ENCODE results near the gene KCNIP1. TPM values are rescaled to one million over a fixed set of nuclear protein-coding genes. Genes with fewer than 3 reads are reported as not detected.

Gene KCNIP1
- 10 to 100 TPM; 31.2 to 82.4 TPM for total RNA-seq
- polyA plus RNA-seq (ENCODE audit: insufficient read length in 2 of 2): 100 to 1,000 TPM; 140 to 165 TPM
- long read RNA-seq, donor 1, partial matches to known transcripts: 76 of 82 reads
- long read RNA-seq, donor 1, other reads (novel, unspliced or antisense): 0 of 82 reads
- long read RNA-seq, donor 2, partial matches to known transcripts: 71 of 71 reads
- long read RNA-seq, donor 2, other reads (novel, unspliced or antisense): 0 of 71 reads
- long read RNA-seq, donor 3, partial matches to known transcripts: 24 of 26 reads
- long read RNA-seq, donor 3, other reads (novel, unspliced or antisense): 0 of 26 reads
- long read RNA-seq, donor 4: 0 reads

- DNase-seq (ENCODE audit: low read depth in 4 of 6, low spot score in 6 of 6): peak in 3 of 6 donors; percentile 47 to 88 (median 85)
- Histone ChIP-seq H3K27ac (ENCODE audit: low read depth, low read length) (peak within 1 kb of the TSS; percentile 57), H3K4me1 (ENCODE audit: control insufficient read depth, insufficient read depth, low read length) (peaks cover 45% of the 10 kb centered on the region)
Observed at GRCh38 chr5:170503990-170504596, at the start of gene KCNIP1. TSS of gene KCNIP1 (plus strand) at chr5:170504020.

GRCh38 chr5:170463426-170463825, 40.4 kb upstream of the KCNIP1 start:
- Histone ChIP-seq H3K4me3 (ENCODE audit: low read depth, low read length) (no peak overlapping the region), H3K36me3 (ENCODE audit: control insufficient read depth, insufficient read depth, low read length) (no peaks in the 10 kb centered on the region), H3K9me3 (ENCODE audit: control insufficient read depth, insufficient read depth, low read length) (no peaks in the 10 kb centered on the region), H3K27me3 (ENCODE audit: control insufficient read depth, insufficient read depth, low read length) (no peaks in the 10 kb centered on the region), H3K4me1 (ENCODE audit: control insufficient read depth, insufficient read depth, low read length) (no peaks in the 10 kb centered on the region), H3K27ac (ENCODE audit: low read depth, low read length) (no peak overlapping the region)
- DNase-seq (ENCODE audit: low read depth in 4 of 6, low spot score in 6 of 6): no peak
- WGBS (ENCODE audit: insufficient coverage): no CpG with 5 or more reads among the region's 1 CpG

More at GRCh38 chr5:170503990-170504596, at the start of gene KCNIP1:
- under 1% methylated on average over 56 of the region's 65 CpGs for WGBS (ENCODE audit: insufficient coverage)
- Histone ChIP-seq H3K4me3 (ENCODE audit: low read depth, low read length) (peak within 1 kb of the TSS; percentile 61), H3K36me3 (ENCODE audit: control insufficient read depth, insufficient read depth, low read length) (no peaks in the 10 kb centered on the region), H3K9me3 (ENCODE audit: control insufficient read depth, insufficient read depth, low read length) (no peaks in the 10 kb centered on the region), H3K27me3 (ENCODE audit: control insufficient read depth, insufficient read depth, low read length) (no peaks in the 10 kb centered on the region)

- H3K27ac ChIP-seq (ENCODE audit: low read depth, low read length): no peak overlapping the region
- no peak overlapping the region for H3K4me3 ChIP-seq (ENCODE audit: low read depth, low read length)
- no peaks in the 10 kb centered on the region for H3K9me3 ChIP-seq (ENCODE audit: control insufficient read depth, insufficient read depth, low read length)
- no peaks in the 10 kb centered on the region for H3K36me3 ChIP-seq (ENCODE audit: control insufficient read depth, insufficient read depth, low read length)
- H3K27me3 ChIP-seq (ENCODE audit: control insufficient read depth, insufficient read depth, low read length): no peaks in the 10 kb centered on the region
- no peaks in the 10 kb centered on the region for H3K4me1 ChIP-seq (ENCODE audit: control insufficient read depth, insufficient read depth, low read length)
- 88% methylated on average over 8 of the region's 10 CpGs for WGBS (ENCODE audit: insufficient coverage)
- no peak for DNase-seq (ENCODE audit: low read depth in 4 of 6, low spot score in 6 of 6)
Observed at GRCh38 chr5:170464280-170465127, 39.3 kb upstream of the KCNIP1 start.

GRCh38 chr5:170466553-170466952, 37.3 kb upstream of the KCNIP1 start:
- H3K4me1 ChIP-seq (ENCODE audit: control insufficient read depth, insufficient read depth, low read length): peaks cover 3% of the 10 kb centered on the region
- no peaks in the 10 kb centered on the region for H3K27me3 ChIP-seq (ENCODE audit: control insufficient read depth, insufficient read depth, low read length)
- WGBS (ENCODE audit: insufficient coverage): no CpG with 5 or more reads among the region's 3 CpGs
- no peaks in the 10 kb centered on the region for H3K9me3 ChIP-seq (ENCODE audit: control insufficient read depth, insufficient read depth, low read length)
- H3K4me3 ChIP-seq (ENCODE audit: low read depth, low read length): no peak overlapping the region
- no peaks in the 10 kb centered on the region for H3K36me3 ChIP-seq (ENCODE audit: control insufficient read depth, insufficient read depth, low read length)
- no peak overlapping the region for H3K27ac ChIP-seq (ENCODE audit: low read depth, low read length)
- no peak for DNase-seq (ENCODE audit: low read depth in 4 of 6, low spot score in 6 of 6)

GRCh38 chr5:170466988-170467707, 36.7 kb upstream of the KCNIP1 start:
- no peaks in the 10 kb centered on the region for H3K9me3 ChIP-seq (ENCODE audit: control insufficient read depth, insufficient read depth, low read length)
- no peak for DNase-seq (ENCODE audit: low read depth in 4 of 6, low spot score in 6 of 6)
- H3K4me3 ChIP-seq (ENCODE audit: low read depth, low read length): no peak overlapping the region
- no peak overlapping the region for H3K27ac ChIP-seq (ENCODE audit: low read depth, low read length)
- WGBS (ENCODE audit: insufficient coverage): 89% methylated on average over 6 of the region's 13 CpGs
- peaks cover 6% of the 10 kb centered on the region for H3K4me1 ChIP-seq (ENCODE audit: control insufficient read depth, insufficient read depth, low read length)
- no peaks in the 10 kb centered on the region for H3K36me3 ChIP-seq (ENCODE audit: control insufficient read depth, insufficient read depth, low read length)
- H3K27me3 ChIP-seq (ENCODE audit: control insufficient read depth, insufficient read depth, low read length): no peaks in the 10 kb centered on the region

GRCh38 chr5:170468633-170469285, 35.1 kb upstream of the KCNIP1 start:
- 92% methylated on average over 2 of the region's 7 CpGs for WGBS (ENCODE audit: insufficient coverage)
- H3K36me3 ChIP-seq (ENCODE audit: control insufficient read depth, insufficient read depth, low read length): no peaks in the 10 kb centered on the region
- H3K4me3 ChIP-seq (ENCODE audit: low read depth, low read length): no peak overlapping the region
- H3K27ac ChIP-seq (ENCODE audit: low read depth, low read length): no peak overlapping the region
- no peak for DNase-seq (ENCODE audit: low read depth in 4 of 6, low spot score in 6 of 6)
- H3K9me3 ChIP-seq (ENCODE audit: control insufficient read depth, insufficient read depth, low read length): no peaks in the 10 kb centered on the region
- H3K4me1 ChIP-seq (ENCODE audit: control insufficient read depth, insufficient read depth, low read length): peaks cover 6% of the 10 kb centered on the region
- no peaks in the 10 kb centered on the region for H3K27me3 ChIP-seq (ENCODE audit: control insufficient read depth, insufficient read depth, low read length)

- Histone ChIP-seq H3K9me3 (ENCODE audit: control insufficient read depth, insufficient read depth, low read length) (no peaks in the 10 kb centered on the region), H3K27me3 (ENCODE audit: control insufficient read depth, insufficient read depth, low read length) (no peaks in the 10 kb centered on the region), H3K4me3 (ENCODE audit: low read depth, low read length) (no peak overlapping the region), H3K36me3 (ENCODE audit: control insufficient read depth, insufficient read depth, low read length) (no peaks in the 10 kb centered on the region), H3K27ac (ENCODE audit: low read depth, low read length) (no peak overlapping the region), H3K4me1 (ENCODE audit: control insufficient read depth, insufficient read depth, low read length) (peaks cover 6% of the 10 kb centered on the region)
- WGBS (ENCODE audit: insufficient coverage): 87% methylated on average over 4 of the region's 4 CpGs
- no peak for DNase-seq (ENCODE audit: low read depth in 4 of 6, low spot score in 6 of 6)
Observed at GRCh38 chr5:170469414-170469813, 34.4 kb upstream of the KCNIP1 start.

GRCh38 chr5:170470275-170470674, 33.5 kb upstream of the KCNIP1 start:
- Histone ChIP-seq H3K27ac (ENCODE audit: low read depth, low read length) (no peak overlapping the region), H3K4me3 (ENCODE audit: low read depth, low read length) (no peak overlapping the region), H3K4me1 (ENCODE audit: control insufficient read depth, insufficient read depth, low read length) (peaks cover 6% of the 10 kb centered on the region), H3K36me3 (ENCODE audit: control insufficient read depth, insufficient read depth, low read length) (no peaks in the 10 kb centered on the region), H3K9me3 (ENCODE audit: control insufficient read depth, insufficient read depth, low read length) (no peaks in the 10 kb centered on the region), H3K27me3 (ENCODE audit: control insufficient read depth, insufficient read depth, low read length) (no peaks in the 10 kb centered on the region)
- DNase-seq (ENCODE audit: low read depth in 4 of 6, low spot score in 6 of 6): no peak
- WGBS (ENCODE audit: insufficient coverage): 86% methylated on average over 4 of the region's 4 CpGs
